COLO668 (cell line): ENCODE data around the gene MBTPS1.

Source experiments
- DNase-seq: peaks from one replicate; lab custom pipeline; 2025; ENCODE audit not compliant: unreplicated experiment; lab: John Stamatoyannopoulos, UW

Gene MBTPS1

DNA sequence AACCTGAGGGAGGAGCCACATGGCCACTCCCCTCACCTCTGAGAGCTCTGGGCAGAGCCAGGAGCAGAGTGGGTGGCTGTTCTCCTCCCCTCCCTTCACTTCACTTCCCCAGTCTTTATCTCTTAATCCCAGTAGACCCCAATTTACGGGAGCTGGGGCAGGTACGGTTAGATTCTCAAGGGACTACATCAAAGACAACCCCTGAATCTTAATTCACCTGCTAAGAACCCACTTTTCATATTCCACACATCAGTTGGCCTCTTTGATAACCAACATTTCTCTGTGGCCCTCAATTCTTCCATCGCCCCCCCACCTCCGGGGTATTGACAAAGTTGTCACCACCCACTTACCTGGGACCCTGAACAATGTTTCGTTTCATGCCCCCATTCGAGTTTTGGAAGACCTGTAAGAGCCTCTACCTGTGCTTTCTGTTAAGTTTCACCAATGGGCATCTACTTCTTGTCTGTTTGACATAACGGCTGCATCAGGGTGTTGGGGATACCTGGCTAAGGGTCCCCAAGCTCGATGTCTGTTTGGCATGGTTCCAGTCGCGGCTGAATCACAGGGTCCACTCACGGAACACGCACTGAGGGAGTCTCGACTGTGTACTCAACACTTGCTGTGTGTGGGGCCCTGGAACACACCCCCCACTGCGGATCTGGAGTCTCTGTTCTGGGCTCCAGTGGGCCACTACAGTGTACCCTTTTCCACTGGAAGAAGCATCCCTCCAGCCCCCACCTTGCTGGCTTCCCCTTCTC, 102.0 kb downstream of the MBTPS1 start:
- no peak for DNase-seq

GRCh38 chr16:84013787-84014569, 102.8 kb downstream of the MBTPS1 start:
- peak; percentile 80 for DNase-seq

GRCh38 chr16:84009282-84009681, 107.5 kb downstream of the MBTPS1 start:
- no peak for DNase-seq

DNA sequence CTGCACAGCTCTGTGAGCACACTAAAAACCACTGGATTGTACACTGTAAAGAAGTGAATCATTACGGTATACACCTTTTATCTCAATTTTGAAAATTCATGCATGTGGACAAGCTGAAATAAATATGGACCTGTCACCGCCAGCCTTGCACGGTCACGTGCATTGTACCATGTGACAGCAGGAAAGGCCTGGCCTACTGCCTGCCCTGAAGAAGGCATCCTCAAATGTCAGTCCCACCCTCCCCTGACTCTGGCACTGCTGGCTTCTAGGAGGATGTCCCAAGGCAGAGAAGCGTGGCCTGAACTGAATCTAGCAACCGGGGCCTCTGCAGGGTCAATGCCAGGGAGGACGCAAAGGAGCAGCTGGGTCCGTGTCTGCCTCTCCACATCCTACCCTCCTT, 108.8 kb downstream of the MBTPS1 start:
- DNase-seq = no peak

DNA sequence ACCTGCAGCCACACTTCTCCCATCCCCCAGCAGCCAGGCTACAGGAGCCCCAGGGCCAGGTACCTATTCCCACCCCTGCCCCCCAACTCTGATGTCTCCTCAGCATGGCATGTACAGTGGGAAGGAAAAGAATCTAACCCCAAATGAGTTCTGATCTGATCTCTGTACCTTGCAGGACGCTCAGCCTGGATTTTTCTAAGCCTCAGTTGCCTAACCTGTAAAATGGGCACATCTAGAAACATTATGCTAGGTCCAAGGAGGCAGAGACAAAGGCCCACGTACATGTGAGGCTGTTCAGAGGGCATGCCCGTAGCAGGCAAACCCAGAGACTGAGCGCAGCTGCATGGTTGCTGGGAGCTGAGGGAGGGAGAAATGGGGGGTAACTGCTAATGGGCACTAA, 109.2 kb downstream of the MBTPS1 start:
- no peak for DNase-seq

- no peak for DNase-seq
These were observed 111.4 kb downstream of the MBTPS1 start for GRCh38 chr16:84005391-84005790.

DNA sequence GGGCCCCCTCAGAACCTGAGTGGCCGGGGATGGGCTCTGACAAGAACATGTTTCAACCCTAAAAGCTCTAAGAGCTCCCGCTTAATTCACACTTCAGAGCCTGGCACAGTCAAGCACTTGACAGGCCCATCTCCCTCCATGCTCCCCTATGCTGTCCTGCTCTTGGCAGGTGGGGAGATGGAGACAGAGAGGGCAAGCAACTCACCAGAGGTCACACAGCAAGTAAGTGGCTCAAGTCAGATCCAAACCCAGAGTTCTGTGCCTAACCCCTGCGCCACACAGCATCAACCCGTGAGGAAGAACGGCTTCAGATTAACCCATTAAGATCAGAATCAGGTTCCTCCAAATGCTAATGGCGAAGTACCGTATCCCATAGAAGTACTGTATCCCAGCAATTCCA, 112.3 kb downstream of the MBTPS1 start:
- DNase-seq = no peak
